GM23338 (cell line): ENCODE measurements around the gene GPC6. TPM values are rescaled to one million over a fixed set of nuclear protein-coding genes. Genes with fewer than 3 reads are reported as not detected.

Experiments used
- ATAC-seq: fragments of 200-7000 bp; cut with Tn5 transposase; 3 replicates; pipeline ENCODE4 v1.9.1; 2020
- DNase-seq: peaks from one replicate; pipeline ENCODE4 v3.0.0-alpha.2; 2015; ENCODE audit warnings: low spot score
- H2AFZ ChIP-seq: fragments of 200-600 bp; sonication (generic); 2 replicates; pipeline ENCODE4 v1.8.0; 2016; ENCODE audit warnings: antibody characterized with exemption, mild to moderate bottlenecking, moderate library complexity
- H3F3A ChIP-seq: fragments of 200-600 bp; sonication (generic); replicated peaks from 2 replicates; pipeline ENCODE4 v1.8.0; 2017; ENCODE audit warnings: antibody characterized with exemption, mixed run types, low read depth
- H3K27ac ChIP-seq: fragments of 200-600 bp; sonication (generic); 2 replicates; pipeline ENCODE4 v1.6.1; 2016; ENCODE audit warnings: low read depth
- H3K27me3 ChIP-seq: fragments of 200-600 bp; sonication (generic); 2 replicates; pipeline ENCODE4 v1.8.0; 2016; ENCODE audit warnings: mild to moderate bottlenecking, mixed run types, moderate library complexity; ENCODE audit not compliant: insufficient read depth
- H3K36me3 ChIP-seq: fragments of 200-600 bp; sonication (generic); 2 replicates; pipeline ENCODE4 v1.8.0; 2016; ENCODE audit warnings: mild to moderate bottlenecking; ENCODE audit not compliant: insufficient read depth
- H3K4me1 ChIP-seq: fragments of 200-600 bp; sonication (generic); 2 replicates; pipeline ENCODE4 v1.8.0; 2016; ENCODE audit warnings: mild to moderate bottlenecking, moderate library complexity; ENCODE audit not compliant: insufficient read depth
- H3K4me2 ChIP-seq: fragments of 200-600 bp; sonication (generic); 2 replicates; pipeline ENCODE4 v1.7.1; 2017; ENCODE audit warnings: mixed run types
- H3K4me3 ChIP-seq: fragments of 200-600 bp; sonication (generic); 2 replicates; pipeline ENCODE4 v1.6.1; 2016; ENCODE audit warnings: mixed run types
- H3K79me2 ChIP-seq: fragments of 200-600 bp; sonication (generic); replicated peaks from 2 replicates; pipeline ENCODE4 v1.8.0; 2017; ENCODE audit warnings: mild to moderate bottlenecking; ENCODE audit not compliant: insufficient read depth
- H3K9me2 ChIP-seq: fragments of 200-600 bp; sonication (generic); 2 replicates; pipeline ENCODE4 v1.8.0; 2017; ENCODE audit not compliant: insufficient read depth
- H4K20me1 ChIP-seq: fragments of 200-600 bp; sonication (generic); replicated peaks from 2 replicates; pipeline ENCODE4 v1.8.0; 2017; ENCODE audit warnings: mild to moderate bottlenecking; ENCODE audit not compliant: insufficient read depth
- H3K27ac Mint-ChIP-seq: 2 replicates; pipeline ENCODE4 v1.8.0; 2020; ENCODE audit warnings: inconsistent platforms, mild to moderate bottlenecking, moderate library complexity, mixed read lengths
- H3K27me3 Mint-ChIP-seq: 3 replicates; pipeline ENCODE4 v1.8.0; 2022; ENCODE audit warnings: low read depth, mild to moderate bottlenecking, moderate library complexity, mixed read lengths, inconsistent platforms; ENCODE audit not compliant: insufficient read depth, poor library complexity
- H3K36me3 Mint-ChIP-seq: 3 replicates; pipeline ENCODE4 v1.8.0; 2021; ENCODE audit warnings: low read depth, mild to moderate bottlenecking, inconsistent platforms, moderate library complexity, mixed read lengths
- H3K4me1 Mint-ChIP-seq: 3 replicates; pipeline ENCODE4 v1.8.0; 2020; ENCODE audit warnings: mild to moderate bottlenecking, inconsistent platforms, mixed read lengths
- H3K4me3 Mint-ChIP-seq: 3 replicates; pipeline ENCODE4 v1.8.0; 2021; ENCODE audit warnings: moderate library complexity, mild to moderate bottlenecking, inconsistent platforms, mixed read lengths
- H3K9me3 Mint-ChIP-seq: 3 replicates; pipeline ENCODE4 v1.8.0; 2020; ENCODE audit warnings: moderate library complexity, mild to moderate bottlenecking, inconsistent platforms, mixed read lengths
- CREB1 ChIP-seq: fragments of 250-450 bp; sonication (Bioruptor Pico); IDR thresholded peaks from 2 replicates; pipeline ENCODE4 v1.5.0; 2020; ENCODE audit warnings: low read depth, mild to moderate bottlenecking, moderate library complexity
- CTCF ChIP-seq, 2 experiments: fragments of 200-600 bp in 1 of 2; sonication (generic) in 1 of 2; conservative IDR thresholded peaks; 2 replicates each; pipeline versions ENCODE4 v1.5.1 to v1.6.1; 2016 to 2017; ENCODE audit warnings: antibody characterized with exemption in 2 of 2, low read depth in 2 of 2, mild to moderate bottlenecking in 2 of 2, moderate library complexity in 1 of 2
- ETS1 ChIP-seq: IDR thresholded peaks from 2 replicates; pipeline ENCODE4 v1.6.1; 2016; ENCODE audit warnings: antibody characterized with exemption
- EZH2 ChIP-seq: fragments of 200-600 bp; sonication (generic); IDR thresholded peaks from one replicate; pipeline ENCODE4 v1.8.0; 2017; ENCODE audit warnings: antibody characterized with exemption, mild to moderate bottlenecking, low read depth; ENCODE audit not compliant: unreplicated experiment
- EZH2phosphoT487 ChIP-seq: fragments of 200-600 bp; sonication (generic); IDR thresholded peaks from one replicate; pipeline ENCODE4 v1.8.1; 2018; ENCODE audit warnings: antibody characterized with exemption; ENCODE audit not compliant: unreplicated experiment
- JUNB ChIP-seq: IDR thresholded peaks from one replicate; pipeline ENCODE4 v1.6.1; 2016; ENCODE audit warnings: antibody characterized with exemption; ENCODE audit not compliant: unreplicated experiment
- NANOG ChIP-seq: IDR thresholded peaks from 2 replicates; pipeline ENCODE4 v1.6.1; 2016; ENCODE audit warnings: antibody characterized with exemption, borderline replicate concordance
- POLR2AphosphoS5 ChIP-seq: IDR thresholded peaks from 2 replicates; pipeline ENCODE4 v1.6.1; 2016; ENCODE audit warnings: antibody characterized with exemption, low read depth
- REST ChIP-seq: IDR thresholded peaks from one replicate; pipeline ENCODE4 v1.6.1; 2018; ENCODE audit warnings: antibody characterized with exemption; ENCODE audit not compliant: unreplicated experiment
- STAT1 ChIP-seq: IDR thresholded peaks from one replicate; pipeline ENCODE4 v1.6.1; 2016; ENCODE audit warnings: antibody characterized with exemption; ENCODE audit not compliant: unreplicated experiment
- ZNF114 ChIP-seq: fragments of 250-450 bp; sonication (Bioruptor Pico); IDR thresholded peaks from 2 replicates; pipeline ENCODE4 v1.5.0; 2020; ENCODE audit warnings: mild to moderate bottlenecking, moderate library complexity
- ZNF331 ChIP-seq: fragments of 250-450 bp; sonication (Bioruptor Pico); IDR thresholded peaks from 2 replicates; pipeline ENCODE4 v1.5.0; 2020; ENCODE audit warnings: low read depth, mild to moderate bottlenecking, moderate library complexity
- ZNF462 ChIP-seq: fragments of 250-450 bp; sonication (Bioruptor Pico); IDR thresholded peaks from 2 replicates; pipeline ENCODE4 v1.5.0; 2020; ENCODE audit warnings: mild to moderate bottlenecking, moderate library complexity
- polyA plus RNA-seq: library from polyadenylated mRNA; unstranded; fragments of >200 nt; fragmentation: Nextera tagmentation; extraction: Ambion mirVana; gene quantifications from 2 replicates; pipeline ENCODE4 v1.2.1, GENCODE V29; 2016
- total RNA-seq: library from RNA; depleted of rRNA; stranded (reverse); fragments of >200 nt; shearing (Covaris generic); gene quantifications from 2 replicates; pipeline ENCODE4 v1.2.3, GENCODE V29; 2014

Gene GPC6
- total and polyA plus RNA-seq, 2 experiments from 2014 or later: 6.4 to 28.6 TPM

- TF ChIP-seq ZNF331 (CRISPR knock-in tag): no peak
- no peak for TF ChIP-seq REST
- no peak for TF ChIP-seq EZH2phosphoT487
- no peak for TF ChIP-seq ZNF114 (CRISPR knock-in tag)
Measured at GRCh38 chr13:93775027-93775426, 548.4 kb downstream of the GPC6 start (continued).

GRCh38 chr13:93775507-93776108, 549.0 kb downstream of the GPC6 start:
- ATAC-seq: no peak
- H2AFZ ChIP-seq: no peak overlapping the region
- Mint-ChIP-seq H3K36me3 (no peaks in the 10 kb centered on the region), H3K9me3 (no peaks in the 10 kb centered on the region), H3K4me1 (peaks cover 16% of the 10 kb centered on the region; the same call in 2 of the 3 replicates), H3K27ac (no peak overlapping the region), H3K4me3 (no peak overlapping the region), H3K27me3 (no peaks in the 10 kb centered on the region)
- H3K4me3 ChIP-seq: no peak overlapping the region
- H3F3A ChIP-seq: no peaks in the 10 kb centered on the region
- no peak for DNase-seq
- no peaks in the 10 kb centered on the region for H3K79me2 ChIP-seq
- no peak overlapping the region for H3K4me2 ChIP-seq
- no peak overlapping the region for H3K27ac ChIP-seq
- H3K4me1 ChIP-seq: no peaks in the 10 kb centered on the region
- no peaks in the 10 kb centered on the region for H3K36me3 ChIP-seq
- no peaks in the 10 kb centered on the region for H3K27me3 ChIP-seq
- no peaks in the 10 kb centered on the region for H4K20me1 ChIP-seq
- no peaks in the 10 kb centered on the region for H3K9me2 ChIP-seq
- TF ChIP-seq STAT1 (no peak), ZNF462 (CRISPR knock-in tag) (no peak), NANOG (no peak), POLR2AphosphoS5 (no peak), ZNF114 (CRISPR knock-in tag) (no peak), JUNB (no peak), EZH2 (no peak), CREB1 (CRISPR knock-in tag) (no peak), ETS1 (no peak), EZH2phosphoT487 (no peak), CTCF (conservative IDR thresholded peaks at IDR 0.05; ENCODE audit: low read depth in 2 of 2) (no peak)
